HL-60 (cell line): ENCODE results near the gene ZNF423.

Experiments
- CTCF ChIP-seq: IDR thresholded peaks from one replicate; pipeline ENCODE4 v1.5.1; 2011; ENCODE audit warnings: low read length, control low read depth, inconsistent platforms; ENCODE audit not compliant: insufficient read depth
- POLR2AphosphoS5 ChIP-seq: IDR thresholded peaks from 2 replicates; pipeline ENCODE4 v1.6.1; 2012; ENCODE audit warnings: low read depth
- REST ChIP-seq: IDR thresholded peaks from 2 replicates; pipeline ENCODE4 v1.6.1; 2012; ENCODE audit warnings: low read depth; ENCODE audit not compliant: insufficient replicate concordance
- SPI1 ChIP-seq: IDR thresholded peaks from 2 replicates; pipeline ENCODE4 v1.6.1; 2012; ENCODE audit warnings: low read depth, mild to moderate bottlenecking, borderline replicate concordance

- TF ChIP-seq POLR2AphosphoS5, result no peak
- no peak for TF ChIP-seq CTCF
- TF ChIP-seq REST, result no peak
- no peak for TF ChIP-seq SPI1
Observed at GRCh38 chr16:49810831-49811230, 45.1 kb downstream of the ZNF423 start.
